Endothelial cell of umbilical vein (primary cell): ENCODE measurements around the gene CMBL. TPM values are rescaled to one million over a fixed set of nuclear protein-coding genes. Genes with fewer than 3 reads are reported as not detected.
A peak's percentile ranks its signal among the peaks of the same experiment; 100 is the strongest.

ENCODE experiments used
- BruUV-seq: library from RNA; stranded (reverse); fragments of 400-500 nt; replicated peaks from 2 replicates; lab custom pipeline; 2021; lab: Mats Ljungman, UMichigan
- CTCF ChIA-PET: fragments of 300-600, 350-600 bp; sonication (Branson Sonifier 250); formaldehyde crosslinking; loops from one replicate; lab custom pipeline; 2021; ENCODE audit warnings: antibody characterized with exemption, inconsistent platforms; lab: Charles Lee
- POLR2A ChIA-PET: fragments of 300-600, 350-600 bp; sonication (Branson Sonifier 250); formaldehyde crosslinking; loops from one replicate; lab custom pipeline; 2021; ENCODE audit warnings: antibody characterized with exemption, inconsistent platforms; lab: Charles Lee
- DNase-seq: peaks from one replicate; pipeline ENCODE4 v3.0.0-alpha.2; 2011; ENCODE audit warnings: low read depth, low spot score
- FAIRE-seq: peaks from 2 replicates; lab custom pipeline; 2011; peaks lifted over from hg19 to GRCh38; lab: Jason Lieb, UNC
- H2AFZ ChIP-seq: 2 replicates; pipeline ENCODE4 v1.6.0; 2012; ENCODE audit warnings: low read depth, low read length, control low read depth, inconsistent platforms
- H3K27ac ChIP-seq: 2 replicates; pipeline ENCODE4 v1.5.1; 2011; ENCODE audit warnings: low read depth, mild to moderate bottlenecking, control low read depth, low read length, moderate library complexity; ENCODE audit not compliant: insufficient read depth
- H3K27me3 ChIP-seq, 2 experiments: 2 replicates each; pipeline versions ENCODE4 v1.6.0 to v1.6.1; 2011; ENCODE audit warnings: low read length in 2 of 2, mixed read lengths in 1 of 2; ENCODE audit not compliant: control insufficient read depth in 2 of 2, insufficient read depth in 2 of 2
- H3K36me3 ChIP-seq, 2 experiments: 2 replicates in 1 of 2; 3 replicates in 1 of 2; pipeline ENCODE4 v1.5.1; 2011; ENCODE audit warnings: low read length in 2 of 2, mild to moderate bottlenecking in 1 of 2, moderate library complexity in 1 of 2; ENCODE audit not compliant: control insufficient read depth in 2 of 2, insufficient read depth in 2 of 2; ENCODE audit errors: extremely low read depth in 1 of 2
- H3K4me1 ChIP-seq: 3 replicates; pipeline ENCODE4 v1.5.1; 2011; ENCODE audit warnings: mild to moderate bottlenecking, low read length; ENCODE audit not compliant: control insufficient read depth, insufficient read depth; ENCODE audit errors: extremely low read depth
- H3K4me2 ChIP-seq: 2 replicates; pipeline ENCODE4 v1.6.1; 2011; ENCODE audit warnings: low read length, control low read depth, mixed read lengths; ENCODE audit not compliant: insufficient read depth
- H3K4me3 ChIP-seq, 3 experiments: fragments of 200-600 bp in 1 of 3; sonication (generic), shearing (Covaris generic) in 1 of 3; replicated peaks in 1 of 3; 2 replicates each; pipeline ENCODE4 v1.5.1; 2011 to 2016; ENCODE audit warnings: control low read depth in 3 of 3, low read length in 3 of 3, mild to moderate bottlenecking in 2 of 3, inconsistent platforms in 1 of 3, low read depth in 1 of 3, moderate library complexity in 1 of 3; ENCODE audit not compliant: insufficient read depth in 1 of 3
- H3K79me2 ChIP-seq: 2 replicates; pipeline ENCODE4 v1.6.0; 2012; ENCODE audit warnings: low read length, inconsistent platforms; ENCODE audit not compliant: control insufficient read depth, insufficient read depth
- H3K9ac ChIP-seq: replicated peaks from 2 replicates; pipeline ENCODE3; 2011; ENCODE audit warnings: low read length, control low read depth; ENCODE audit not compliant: insufficient read depth; ENCODE audit errors: extremely low read depth
- H3K9me1 ChIP-seq: replicated peaks from 3 replicates; pipeline ENCODE4 v1.6.0; 2011; ENCODE audit warnings: mild to moderate bottlenecking, low read length; ENCODE audit not compliant: control insufficient read depth, insufficient read depth; ENCODE audit errors: extremely low read depth
- H3K9me3 ChIP-seq: replicated peaks from 2 replicates; pipeline ENCODE4 v1.5.1; 2012; ENCODE audit warnings: low read length, inconsistent platforms; ENCODE audit not compliant: control insufficient read depth, insufficient read depth
- H4K20me1 ChIP-seq: replicated peaks from 2 replicates; pipeline ENCODE3; 2011; ENCODE audit warnings: mild to moderate bottlenecking, low read length; ENCODE audit not compliant: control insufficient read depth, insufficient read depth; ENCODE audit errors: extremely low read depth
- EZH2 ChIP-seq: IDR thresholded peaks from 2 replicates; pipeline ENCODE4 v1.6.1; 2012; ENCODE audit warnings: borderline replicate concordance, low read depth, mild to moderate bottlenecking, moderate library complexity, low read length, inconsistent platforms; ENCODE audit not compliant: severe bottlenecking
- FOS ChIP-seq: IDR thresholded peaks from 2 replicates; pipeline ENCODE4 v1.6.1; 2011; ENCODE audit warnings: mild to moderate bottlenecking, low read length, moderate library complexity, borderline replicate concordance; ENCODE audit not compliant: insufficient read depth
- GATA2 ChIP-seq: IDR thresholded peaks from 2 replicates; pipeline ENCODE4 v1.7.0; 2011; ENCODE audit warnings: low read depth, mild to moderate bottlenecking, moderate library complexity, mixed read lengths, low read length; ENCODE audit not compliant: insufficient read length, insufficient read depth
- JUN ChIP-seq: IDR thresholded peaks from 2 replicates; pipeline ENCODE4 v1.6.1; 2011; ENCODE audit warnings: borderline replicate concordance, low read depth; ENCODE audit not compliant: insufficient read length, insufficient read depth
- MYC ChIP-seq: IDR thresholded peaks from one replicate; pipeline ENCODE4 v1.6.1; 2011; ENCODE audit warnings: mild to moderate bottlenecking, low read depth, low read length
- POLR2A ChIP-seq: IDR thresholded peaks from 2 replicates; pipeline ENCODE4 v1.6.1; 2012; ENCODE audit warnings: low read depth, mild to moderate bottlenecking, control low read depth, low read length
- POLR2AphosphoS5 ChIP-seq: IDR thresholded peaks from 2 replicates; pipeline ENCODE4 v1.6.1; 2012; ENCODE audit warnings: low read depth, mild to moderate bottlenecking, control low read depth, low read length, moderate library complexity; ENCODE audit not compliant: insufficient read depth
- dilution Hi-C: fragments of 300-500 bp; cut with MboI; formaldehyde crosslinking; loops from one replicate; pipeline ENCODE4 v1.15.0; 2019; ENCODE audit warnings: low sequenced_read_pairs; ENCODE audit not compliant: extremely low pct_ligation_motif_present
- intact Hi-C: fragments of 100-400 bp; cut with micrococcal nuclease; formaldehyde crosslinking; loops from one replicate; pipeline ENCODE4 v1.10.0; 2022
- polyA plus RNA-seq, 4 experiments: library from polyadenylated mRNA; depleted of rRNA in 3 of 4; stranded (reverse) in 3 of 4; unstranded in 1 of 4; fragments of >200 nt; gene quantifications; 2 replicates each; pipeline versions ENCODE4 v1.2.1 to v1.2.3, GENCODE V29; 2011 to 2012; ENCODE audit warnings: missing spikeins in 1 of 4
- total RNA-seq: library from RNA; stranded (reverse); gene quantifications from 2 replicates; pipeline ENCODE4 v1.2.3, GENCODE V29; 2021
- TF ChIP-seq, protein P1 (sequence below): IDR thresholded peaks from 2 replicates; pipeline ENCODE4 v1.6.1; 2011; ENCODE audit not compliant: insufficient read depth, insufficient read length
- TF ChIP-seq, protein P2 (sequence below), 2 donors: IDR thresholded peaks; 1 replicate in 1 of 2; 2 replicates in 1 of 2; pipeline ENCODE4 v1.5.1; 2011; ENCODE audit warnings: low read length in 2 of 2, mild to moderate bottlenecking in 2 of 2, moderate library complexity in 2 of 2, control low read depth in 1 of 2, inconsistent platforms in 1 of 2, low read depth in 1 of 2; ENCODE audit not compliant: insufficient read depth in 1 of 2; ENCODE audit errors: extremely low read depth in 1 of 2

The CMBL gene
- total and polyA plus RNA-seq, 2 donors (not counting 3 experiments of a cell fraction or from before 2014, with no cell fraction given) = 15.9 to 19.8 TPM

DNA sequence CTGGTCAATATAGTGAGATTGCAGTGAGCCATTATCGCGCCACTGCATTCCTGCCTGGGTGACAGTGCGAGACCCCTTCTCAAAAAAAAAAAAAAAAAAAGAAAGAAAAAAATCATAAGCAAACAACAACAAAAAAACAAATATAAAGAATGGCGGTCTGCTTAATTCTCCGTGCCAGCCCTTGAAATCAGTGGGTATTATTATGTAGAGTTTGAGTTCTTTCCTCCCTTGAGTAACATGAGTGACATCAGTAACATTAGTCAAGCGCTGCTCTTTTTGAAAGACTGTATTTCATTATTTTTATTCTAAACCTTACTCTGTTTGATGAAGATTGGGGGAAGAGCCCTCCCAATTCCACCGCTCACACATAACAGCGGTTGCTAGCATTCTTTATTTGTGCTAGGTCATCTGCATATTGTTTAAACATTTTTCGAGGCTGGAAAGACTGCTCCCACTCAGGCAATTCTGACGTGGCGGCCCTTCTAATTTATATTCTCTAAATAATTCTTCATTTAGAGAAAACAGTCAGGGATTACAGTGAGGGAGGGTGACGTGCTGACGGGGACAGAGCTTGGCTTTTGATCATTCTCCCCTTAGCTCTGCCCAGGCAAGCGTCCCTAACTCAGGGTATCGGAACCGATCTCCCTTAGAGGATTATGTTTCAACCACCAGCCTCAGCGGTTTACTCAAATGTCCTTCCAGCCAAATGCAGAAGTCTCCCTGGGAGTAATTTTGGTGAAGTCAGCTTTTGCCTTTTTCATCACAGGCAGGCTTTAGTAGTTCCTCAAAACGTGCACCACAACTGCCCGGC lies 44.9 kb upstream of the CMBL start:
- peak; percentile 82 for FAIRE-seq

More for the DNA sequence above, 44.9 kb upstream of the CMBL start:
- Histone ChIP-seq H3K4me3 (peak overlapping the region; percentile 47 to 94 (median 72)), H4K20me1 (peaks cover 13% of the 10 kb centered on the region), H3K27ac (peak overlapping the region; percentile 85), H3K79me2 (peaks cover 41% of the 10 kb centered on the region), H3K9me3 (no peaks in the 10 kb centered on the region), H3K27me3 (no peaks in the 10 kb centered on the region), H2AFZ (peak overlapping the region; percentile 76), H3K4me1 (peaks cover 17% of the 10 kb centered on the region), H3K9me1 (no peaks in the 10 kb centered on the region), H3K9ac (peak overlapping the region; percentile 96), H3K4me2 (peak overlapping the region; percentile 83), H3K36me3 (no peaks in the 10 kb centered on the region)
- ChIA-PET POLR2A (interaction anchor here (0.6 to 1.5 kb wide), 4 partner anchors 23 to 133 kb away, joined by 3 to 5 read pairs (median 4); partner anchors contain the start of gene CCT5), CTCF (interaction anchor here (0.7 to 2.4 kb wide), 7 partner anchors 9 to 71 kb away, joined by 3 to 28 read pairs (median 4); no protein-coding TSS in a partner anchor)
- no peak for DNase-seq
- no peak for TF ChIP-seq POLR2AphosphoS5
- TF ChIP-seq POLR2A = no peak
- no peak for TF ChIP-seq GATA2
- no peak for TF ChIP-seq EZH2
- TF ChIP-seq, protein P1, sequence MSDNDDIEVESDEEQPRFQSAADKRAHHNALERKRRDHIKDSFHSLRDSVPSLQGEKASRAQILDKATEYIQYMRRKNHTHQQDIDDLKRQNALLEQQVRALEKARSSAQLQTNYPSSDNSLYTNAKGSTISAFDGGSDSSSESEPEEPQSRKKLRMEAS = no peak
- TF ChIP-seq, protein P2, sequence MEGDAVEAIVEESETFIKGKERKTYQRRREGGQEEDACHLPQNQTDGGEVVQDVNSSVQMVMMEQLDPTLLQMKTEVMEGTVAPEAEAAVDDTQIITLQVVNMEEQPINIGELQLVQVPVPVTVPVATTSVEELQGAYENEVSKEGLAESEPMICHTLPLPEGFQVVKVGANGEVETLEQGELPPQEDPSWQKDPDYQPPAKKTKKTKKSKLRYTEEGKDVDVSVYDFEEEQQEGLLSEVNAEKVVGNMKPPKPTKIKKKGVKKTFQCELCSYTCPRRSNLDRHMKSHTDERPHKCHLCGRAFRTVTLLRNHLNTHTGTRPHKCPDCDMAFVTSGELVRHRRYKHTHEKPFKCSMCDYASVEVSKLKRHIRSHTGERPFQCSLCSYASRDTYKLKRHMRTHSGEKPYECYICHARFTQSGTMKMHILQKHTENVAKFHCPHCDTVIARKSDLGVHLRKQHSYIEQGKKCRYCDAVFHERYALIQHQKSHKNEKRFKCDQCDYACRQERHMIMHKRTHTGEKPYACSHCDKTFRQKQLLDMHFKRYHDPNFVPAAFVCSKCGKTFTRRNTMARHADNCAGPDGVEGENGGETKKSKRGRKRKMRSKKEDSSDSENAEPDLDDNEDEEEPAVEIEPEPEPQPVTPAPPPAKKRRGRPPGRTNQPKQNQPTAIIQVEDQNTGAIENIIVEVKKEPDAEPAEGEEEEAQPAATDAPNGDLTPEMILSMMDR (IDR thresholded peaks at IDR 0.05; ENCODE audit: extremely low read depth in 1 of 2, insufficient read depth in 1 of 2, low read depth in 1 of 2, low read length in 2 of 2) = no peak
- no peak for TF ChIP-seq FOS
- no peak for TF ChIP-seq MYC
- no peak for TF ChIP-seq JUN
- dilution Hi-C loops = no loop called here
- no TSS peak for BruUV-seq
- intact Hi-C loops = loop anchor here (1.0 to 2.0 kb wide), 5 partner anchors 46 to 274 kb away; partner anchors contain the start of genes ATPSCKMT and CMBL
